Body of pancreas (tissue), 4 donors: ENCODE data around the gene LMOD1. TPM values are rescaled to one million over a fixed set of nuclear protein-coding genes. Genes with fewer than 3 reads are reported as not detected.
A peak's percentile ranks its signal among the peaks of the same experiment; 100 is the strongest.
"Not testable (repeated sequence)": the region's sequence is repeated elsewhere in the genome, so short reads cannot be mapped to it uniquely, and the experiment has no call there.

ENCODE experiments used
- ATAC-seq: fragments of 150-250 bp; one replicate; pipeline ENCODE4 v1.9.1; 2016
- DNase-seq, 4 donors: peaks; one replicate each; pipeline ENCODE4 v3.0.0-alpha.2; 2019
- H3K27ac ChIP-seq, 4 donors: fragments of 200-600 bp; sonication (generic); 1 replicate in 3 of 4; 2 replicates in 1 of 4; pipeline versions ENCODE4 v1.5.1 to v1.6.1; 2016 to 2019; ENCODE audit warnings: mild to moderate bottlenecking in 1 of 4, mixed read lengths in 1 of 4, moderate library complexity in 1 of 4
- H3K27me3 ChIP-seq, 2 donors: fragments of 200-600 bp; sonication (generic); one replicate each; pipeline ENCODE4 v1.6.0; 2016; ENCODE audit warnings: mild to moderate bottlenecking in 1 of 2
- H3K36me3 ChIP-seq, 2 donors: fragments of 200-600 bp; sonication (generic); replicated peaks in 1 of 2; 2 replicates each; pipeline ENCODE4 v1.5.1; 2016; ENCODE audit warnings: low read depth in 2 of 2; ENCODE audit not compliant: insufficient read depth in 1 of 2
- H3K4me1 ChIP-seq: fragments of 200-600 bp; sonication (generic); one replicate; pipeline ENCODE4 v1.6.0; 2016
- H3K4me3 ChIP-seq, 2 donors: fragments of 200-600 bp; sonication (generic); 1 replicate in 1 of 2; 2 replicates in 1 of 2; pipeline ENCODE4 v1.5.1; 2016 to 2019
- H3K9me3 ChIP-seq, 3 donors: fragments of 200-600 bp; sonication (generic); 1 replicate in 2 of 3; 2 replicates in 1 of 3; pipeline ENCODE4 v1.5.1; 2016
- POLR2A ChIP-seq, 3 donors: fragments of 450-650 bp; IDR thresholded peaks; one replicate each; pipeline ENCODE4 v1.6.1; 2016; ENCODE audit warnings: antibody characterized with exemption in 3 of 3, mild to moderate bottlenecking in 2 of 3
- WGBS, 2 donors: methylation state at CpG; one replicate each; pipeline ENCODE4 v1.1.5; 2017; 5-methylcytosine and 5-hydroxymethylcytosine counted together
- intact Hi-C: fragments of 100-400 bp; cut with DNase I; formaldehyde crosslinking; loops from one replicate; pipeline ENCODE4 v1.15.1; 2023
- total RNA-seq, 2 donors: library from RNA; depleted of rRNA; stranded (reverse); fragments of >200 nt; gene quantifications; one replicate each; pipeline ENCODE4 v1.1.0, GENCODE V29; 2016
- TF ChIP-seq, protein P1 (sequence below), 7 experiments: fragments of 450-650 bp in 4 of 7; fragments of 200-600 bp in 3 of 7; sonication (generic) in 3 of 7; IDR thresholded peaks; one replicate each; pipeline ENCODE4 v1.5.1; 2016 to 2019; ENCODE audit warnings: antibody characterized with exemption in 7 of 7

LMOD1 gene
- total RNA-seq, 2 donors from 2014 or later: 14.8 to 16.9 TPM

DNA sequence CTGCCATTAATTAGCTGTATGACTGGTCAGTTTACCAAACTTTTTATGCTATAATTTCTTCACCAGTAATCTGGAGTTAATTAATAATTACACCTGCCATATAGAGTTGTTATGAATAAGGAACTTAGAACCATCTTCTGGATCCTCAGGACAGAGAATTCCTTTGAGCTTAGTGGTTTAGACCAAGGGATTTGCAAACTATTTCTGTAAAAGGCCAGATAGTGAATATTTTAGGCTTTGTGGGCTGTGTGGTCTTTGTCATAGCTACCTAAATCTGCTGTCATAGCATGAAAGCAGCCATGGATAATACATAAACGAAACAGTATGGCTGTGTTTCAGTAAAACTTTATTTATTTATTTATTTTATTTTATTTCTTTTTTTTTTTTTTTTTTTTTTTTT, 17.9 kb upstream of the LMOD1 start:
- WGBS, 2 donors: 82 to 85% methylated on average over 1 of the region's 1 CpG
- Histone ChIP-seq H3K36me3 (peaks cover 0 to 26% of the 10 kb centered on the region in 2 donors), H3K4me1 (no peaks in the 10 kb centered on the region), H3K4me3 (no peak overlapping the region), H3K9me3 (no peaks in the 10 kb centered on the region), H3K27ac (no peak overlapping the region), H3K27me3 (no peaks in the 10 kb centered on the region)
- DNase-seq (no peak), ATAC-seq (no peak)
- intact Hi-C loops: no loop called here
- TF ChIP-seq, protein P1, sequence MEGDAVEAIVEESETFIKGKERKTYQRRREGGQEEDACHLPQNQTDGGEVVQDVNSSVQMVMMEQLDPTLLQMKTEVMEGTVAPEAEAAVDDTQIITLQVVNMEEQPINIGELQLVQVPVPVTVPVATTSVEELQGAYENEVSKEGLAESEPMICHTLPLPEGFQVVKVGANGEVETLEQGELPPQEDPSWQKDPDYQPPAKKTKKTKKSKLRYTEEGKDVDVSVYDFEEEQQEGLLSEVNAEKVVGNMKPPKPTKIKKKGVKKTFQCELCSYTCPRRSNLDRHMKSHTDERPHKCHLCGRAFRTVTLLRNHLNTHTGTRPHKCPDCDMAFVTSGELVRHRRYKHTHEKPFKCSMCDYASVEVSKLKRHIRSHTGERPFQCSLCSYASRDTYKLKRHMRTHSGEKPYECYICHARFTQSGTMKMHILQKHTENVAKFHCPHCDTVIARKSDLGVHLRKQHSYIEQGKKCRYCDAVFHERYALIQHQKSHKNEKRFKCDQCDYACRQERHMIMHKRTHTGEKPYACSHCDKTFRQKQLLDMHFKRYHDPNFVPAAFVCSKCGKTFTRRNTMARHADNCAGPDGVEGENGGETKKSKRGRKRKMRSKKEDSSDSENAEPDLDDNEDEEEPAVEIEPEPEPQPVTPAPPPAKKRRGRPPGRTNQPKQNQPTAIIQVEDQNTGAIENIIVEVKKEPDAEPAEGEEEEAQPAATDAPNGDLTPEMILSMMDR (IDR thresholded peaks at IDR 0.05): no peak
- TF ChIP-seq POLR2A (IDR thresholded peaks at IDR 0.05): no peak

DNA sequence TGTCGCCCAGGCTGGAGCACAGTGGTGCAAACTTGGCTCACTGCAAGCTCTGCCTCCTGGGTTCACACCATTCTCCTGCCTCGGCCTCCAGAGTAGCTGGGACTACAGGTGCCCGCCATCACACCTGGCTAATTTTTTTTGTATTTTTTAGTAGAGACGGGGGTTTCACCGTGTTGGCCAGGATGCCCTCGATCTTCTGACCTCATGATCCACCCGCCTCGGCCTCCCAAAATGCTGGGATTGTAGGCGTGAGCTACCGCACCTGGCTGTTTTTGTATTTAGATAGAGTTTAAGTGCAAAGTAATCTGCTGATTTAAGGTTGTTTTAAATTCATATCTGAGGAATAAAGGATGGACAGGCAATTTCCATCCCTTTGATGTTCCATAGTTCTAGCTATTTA, 16.0 kb upstream of the LMOD1 start:
- intact Hi-C loops: not testable (repeated sequence)

DNA sequence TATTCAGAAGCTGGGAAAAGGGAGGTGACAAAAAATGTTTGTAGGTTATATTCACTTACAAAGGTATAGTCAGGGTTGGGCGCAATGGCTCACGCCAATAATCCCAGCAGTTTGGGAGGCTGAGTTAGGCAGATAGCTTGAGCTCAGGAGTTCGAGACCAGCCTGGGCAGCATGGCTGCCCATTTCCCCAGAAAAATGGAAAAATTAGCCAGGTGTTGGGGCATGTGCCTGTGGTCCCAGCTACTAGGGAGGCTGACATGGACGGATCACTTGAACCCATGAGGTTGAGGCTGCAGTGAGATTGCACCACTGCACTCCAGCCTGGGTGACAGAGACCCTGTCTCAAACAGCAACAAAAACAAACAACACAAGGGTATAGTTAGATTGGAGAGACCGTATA, 12.0 kb upstream of the LMOD1 start:
- WGBS, 2 donors: 87 to 88% methylated on average over 5 of the region's 5 CpGs
- ATAC-seq: no peak

More for the DNA sequence above, 16.0 kb upstream of the LMOD1 start:
- not testable (repeated sequence) for H3K4me1 ChIP-seq, DNase-seq, ATAC-seq, H3K4me3 ChIP-seq, H3K27me3 ChIP-seq, H3K9me3 ChIP-seq, H3K27ac ChIP-seq
- WGBS, 2 donors: 86 to 93% methylated on average over 6 to 10 of the region's 10 CpGs
- peaks cover 0 to 32% of the 10 kb centered on the region in 2 donors for H3K36me3 ChIP-seq

DNA sequence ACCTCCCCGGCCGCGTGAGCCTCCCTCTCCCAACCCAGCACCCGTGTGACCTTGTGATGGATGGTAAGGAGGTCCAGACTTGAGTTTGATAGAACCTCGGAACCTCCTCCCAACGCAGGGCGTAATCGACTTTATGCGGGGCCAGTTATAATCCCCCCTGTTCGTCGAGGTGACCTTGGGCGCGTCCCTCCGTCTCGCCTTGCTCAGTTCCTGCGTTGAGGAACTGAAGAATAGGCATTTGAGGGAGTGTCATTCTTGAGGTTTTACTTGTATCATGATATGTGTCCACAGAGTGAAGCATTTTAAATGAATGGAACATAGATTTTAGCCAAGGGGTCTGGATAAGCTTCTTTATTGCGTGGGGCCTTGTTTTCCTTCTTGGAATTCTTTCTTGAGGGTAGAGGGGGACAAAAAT, 9.4 kb upstream of the LMOD1 start:
- DNase-seq (no peak), ATAC-seq (no peak)
- Histone ChIP-seq H3K27ac (peak overlapping the region; percentile 57 to 85 (median 75)), H3K9me3 (no peaks in the 10 kb centered on the region), H3K36me3 (peaks cover 0 to 7% of the 10 kb centered on the region in 2 donors), H3K4me1 (peaks cover 15% of the 10 kb centered on the region), H3K27me3 (no peaks in the 10 kb centered on the region), H3K4me3 (peak overlapping the region; percentile 50 to 91)
- intact Hi-C loops: no loop called here
- TF ChIP-seq POLR2A (IDR thresholded peaks at IDR 0.05): no peak
- TF ChIP-seq, protein P1 (IDR thresholded peaks at IDR 0.05): no peak
- WGBS, 2 donors: 0 to 1% methylated on average over 11 to 17 of the region's 17 CpGs

More for the DNA sequence above, 12.0 kb upstream of the LMOD1 start:
- Histone ChIP-seq H3K4me3 (no peak overlapping the region), H3K9me3 (no peaks in the 10 kb centered on the region), H3K27ac (no peak overlapping the region), H3K27me3 (no peaks in the 10 kb centered on the region), H3K36me3 (peaks cover 0 to 18% of the 10 kb centered on the region in 2 donors), H3K4me1 (peaks cover 15% of the 10 kb centered on the region)
- no peak for DNase-seq
- TF ChIP-seq POLR2A (IDR thresholded peaks at IDR 0.05): no peak
- TF ChIP-seq, protein P1 (IDR thresholded peaks at IDR 0.05): no peak
- intact Hi-C loops: no loop called here

DNA sequence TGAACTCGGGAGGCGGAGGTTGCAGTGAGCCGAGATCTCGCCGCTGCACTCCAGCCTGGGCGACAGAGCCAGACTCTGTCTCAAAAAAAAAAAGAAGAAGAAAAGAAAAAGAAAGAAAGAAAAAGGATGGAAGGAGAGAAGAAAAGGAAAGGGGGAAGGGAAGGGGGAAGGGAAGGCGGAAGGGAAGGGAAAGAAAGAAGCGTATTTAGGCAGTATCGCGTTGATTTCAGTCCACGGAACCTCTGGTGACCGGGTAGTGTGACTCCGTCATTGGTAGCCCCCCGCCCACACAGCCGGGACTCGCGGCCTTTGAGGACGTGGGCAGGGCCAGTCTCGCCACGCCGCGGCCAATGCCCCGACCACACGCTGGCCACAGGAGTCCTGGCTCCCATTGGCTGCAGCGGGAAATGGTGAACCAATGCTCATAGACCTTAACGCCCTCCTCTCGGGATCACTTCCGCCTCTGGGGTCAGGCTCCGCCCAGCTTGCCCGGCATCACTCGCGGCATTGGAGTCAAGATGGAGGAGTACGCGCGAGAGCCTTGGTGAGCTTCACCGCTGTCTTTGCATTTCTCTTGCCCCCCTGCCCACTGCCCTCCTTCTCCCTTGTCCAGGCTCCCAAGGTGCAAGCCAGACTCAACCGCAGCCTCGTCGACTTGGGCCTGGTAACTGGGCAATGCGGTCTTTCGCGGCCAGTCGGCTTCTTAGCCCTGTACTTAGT, 8.8 kb upstream of the LMOD1 start, which contains the start of gene TIMM17A:
Gene TIMM17A (plus strand): TSS at position 495 of the 720 bp plus-strand sequence. CDS start 24 bp downstream, at position 519.
- DNase-seq: peak; percentile 95 to 98 (median 96)
- intact Hi-C loops: no loop called here
- H3K27me3 ChIP-seq: no peaks in the 10 kb centered on the region

More for the DNA sequence above, 8.8 kb upstream of the LMOD1 start, which contains the start of gene TIMM17A:
- Histone ChIP-seq H3K4me1 (peaks cover 15% of the 10 kb centered on the region), H3K36me3 (peaks cover 0 to 6% of the 10 kb centered on the region in 2 donors), H3K4me3 (peak within 1 kb of the TSS; percentile 50 to 91), H3K27ac (peak within 1 kb of the TSS; percentile 57 to 85 (median 75)), H3K9me3 (no peaks in the 10 kb centered on the region)
- 1 to 2% methylated on average over 22 to 42 of the region's 43 CpGs for WGBS, 2 donors
- TF ChIP-seq, protein P1 (IDR thresholded peaks at IDR 0.05): peak in 3 of 7 experiments; percentile 2 to 30 (median 8)
- TF ChIP-seq POLR2A (IDR thresholded peaks at IDR 0.05): peak; percentile 80 to 93 (median 92)
- peak; percentile 100 for ATAC-seq
